Muscle layer of colon (tissue), 2 donors: ENCODE data around the gene AEBP2.

Source experiments
- H3K27ac ChIP-seq: one replicate; pipeline ENCODE4 v1.7.0; 2013; ENCODE audit warnings: low read depth, mild to moderate bottlenecking, low read length, moderate library complexity
- H3K27me3 ChIP-seq, 2 donors: one replicate each; pipeline ENCODE4 v1.7.0; 2013; ENCODE audit warnings: low read length in 2 of 2, mild to moderate bottlenecking in 2 of 2; ENCODE audit not compliant: insufficient read depth in 2 of 2, control insufficient read depth in 1 of 2
- H3K36me3 ChIP-seq: one replicate; pipeline ENCODE4 v1.7.0; 2013; ENCODE audit warnings: mild to moderate bottlenecking, low read length; ENCODE audit not compliant: insufficient read depth
- H3K4me1 ChIP-seq: one replicate; pipeline ENCODE4 v1.7.0; 2013; ENCODE audit warnings: mild to moderate bottlenecking, low read length; ENCODE audit not compliant: insufficient read depth
- H3K4me3 ChIP-seq, 2 donors: one replicate each; pipeline ENCODE4 v1.7.0; 2013; ENCODE audit warnings: low read length in 2 of 2, low read depth in 1 of 2, mild to moderate bottlenecking in 1 of 2, moderate library complexity in 1 of 2
- H3K9ac ChIP-seq: one replicate; pipeline ENCODE4 v1.7.0; 2013; ENCODE audit warnings: low read length
- H3K9me3 ChIP-seq: one replicate; pipeline ENCODE4 v1.7.0; 2013; ENCODE audit warnings: mild to moderate bottlenecking, low read length
- donor health status: abdominal sarcoma.
- donor health status: Adenocarcinoma of cecum.

The AEBP2 gene

GRCh38 chr12:19520646-19521415, 81.5 kb downstream of the AEBP2 start:
- H3K4me3 ChIP-seq: no peak overlapping the region
- H3K9me3 ChIP-seq: no peaks in the 10 kb centered on the region
- H3K27me3 ChIP-seq: no peaks in the 10 kb centered on the region
- H3K36me3 ChIP-seq: peaks cover 6% of the 10 kb centered on the region
- no peaks in the 10 kb centered on the region for H3K4me1 ChIP-seq
- H3K27ac ChIP-seq: no peak overlapping the region
- H3K9ac ChIP-seq: no peak overlapping the region

- H3K4me3 ChIP-seq: no peak overlapping the region
- peaks cover 3% of the 10 kb centered on the region for H3K36me3 ChIP-seq
- H3K9ac ChIP-seq: no peak overlapping the region
- peaks cover 7% of the 10 kb centered on the region for H3K4me1 ChIP-seq
- no peaks in the 10 kb centered on the region for H3K27me3 ChIP-seq
- no peaks in the 10 kb centered on the region for H3K9me3 ChIP-seq
- H3K27ac ChIP-seq: no peak overlapping the region
These were observed 86.0 kb downstream of the AEBP2 start for GRCh38 chr12:19525274-19525673.

GRCh38 chr12:19527866-19528265, 88.6 kb downstream of the AEBP2 start:
- Histone ChIP-seq H3K4me1 (peaks cover 7% of the 10 kb centered on the region), H3K9ac (no peak overlapping the region), H3K4me3 (no peak overlapping the region), H3K27me3 (no peaks in the 10 kb centered on the region), H3K27ac (no peak overlapping the region), H3K36me3 (no peaks in the 10 kb centered on the region), H3K9me3 (no peaks in the 10 kb centered on the region)

GRCh38 chr12:19528750-19529149, 89.5 kb downstream of the AEBP2 start:
- no peaks in the 10 kb centered on the region for H3K27me3 ChIP-seq
- H3K4me1 ChIP-seq: peaks cover 7% of the 10 kb centered on the region
- no peaks in the 10 kb centered on the region for H3K36me3 ChIP-seq
- no peak overlapping the region for H3K4me3 ChIP-seq
- H3K27ac ChIP-seq: no peak overlapping the region
- H3K9ac ChIP-seq: no peak overlapping the region
- H3K9me3 ChIP-seq: no peaks in the 10 kb centered on the region

GRCh38 chr12:19529951-19530636, 90.8 kb downstream of the AEBP2 start:
- no peak overlapping the region for H3K4me3 ChIP-seq
- no peaks in the 10 kb centered on the region for H3K36me3 ChIP-seq
- H3K27me3 ChIP-seq: no peaks in the 10 kb centered on the region
- no peaks in the 10 kb centered on the region for H3K9me3 ChIP-seq
- no peak overlapping the region for H3K27ac ChIP-seq
- peaks cover 7% of the 10 kb centered on the region for H3K4me1 ChIP-seq
- H3K9ac ChIP-seq: no peak overlapping the region

GRCh38 chr12:19530637-19531023, 91.3 kb downstream of the AEBP2 start:
- Histone ChIP-seq H3K27me3 (no peaks in the 10 kb centered on the region), H3K27ac (no peak overlapping the region), H3K4me1 (peaks cover 7% of the 10 kb centered on the region), H3K36me3 (no peaks in the 10 kb centered on the region), H3K9ac (no peak overlapping the region), H3K9me3 (no peaks in the 10 kb centered on the region), H3K4me3 (no peak overlapping the region)

- peaks cover 7% of the 10 kb centered on the region for H3K4me1 ChIP-seq
- no peak overlapping the region for H3K27ac ChIP-seq
- no peaks in the 10 kb centered on the region for H3K36me3 ChIP-seq
- H3K4me3 ChIP-seq: no peak overlapping the region
- H3K27me3 ChIP-seq: no peaks in the 10 kb centered on the region
- H3K9me3 ChIP-seq: no peaks in the 10 kb centered on the region
- H3K9ac ChIP-seq: no peak overlapping the region
These were observed 94.3 kb downstream of the AEBP2 start for GRCh38 chr12:19533567-19533966.

- Histone ChIP-seq H3K36me3 (no peaks in the 10 kb centered on the region), H3K4me1 (no peaks in the 10 kb centered on the region)
These were observed 99.8 kb downstream of the AEBP2 start for GRCh38 chr12:19539071-19539470.

GRCh38 chr12:19539836-19540235, 100.5 kb downstream of the AEBP2 start:
- H3K36me3 ChIP-seq: no peaks in the 10 kb centered on the region
- no peaks in the 10 kb centered on the region for H3K4me1 ChIP-seq
- no peak overlapping the region for H3K4me3 ChIP-seq
- H3K27ac ChIP-seq: no peak overlapping the region
- H3K27me3 ChIP-seq: no peaks in the 10 kb centered on the region
- H3K9me3 ChIP-seq: no peaks in the 10 kb centered on the region
- no peak overlapping the region for H3K9ac ChIP-seq

More at GRCh38 chr12:19539071-19539470, 99.8 kb downstream of the AEBP2 start:
- Histone ChIP-seq H3K9ac (no peak overlapping the region), H3K27ac (no peak overlapping the region), H3K4me3 (no peak overlapping the region), H3K9me3 (no peaks in the 10 kb centered on the region), H3K27me3 (no peaks in the 10 kb centered on the region)

- H3K9me3 ChIP-seq: no peaks in the 10 kb centered on the region
- H3K27ac ChIP-seq: no peak overlapping the region
- no peak overlapping the region for H3K9ac ChIP-seq
- H3K4me3 ChIP-seq: no peak overlapping the region
- H3K4me1 ChIP-seq: peaks cover 15% of the 10 kb centered on the region
- no peaks in the 10 kb centered on the region for H3K27me3 ChIP-seq
- H3K36me3 ChIP-seq: no peaks in the 10 kb centered on the region
These were observed 103.3 kb downstream of the AEBP2 start for GRCh38 chr12:19542606-19543005.

- no peak overlapping the region for H3K9ac ChIP-seq
- H3K36me3 ChIP-seq: no peaks in the 10 kb centered on the region
- no peaks in the 10 kb centered on the region for H3K27me3 ChIP-seq
- no peak overlapping the region for H3K4me3 ChIP-seq
- no peaks in the 10 kb centered on the region for H3K9me3 ChIP-seq
- peaks cover 15% of the 10 kb centered on the region for H3K4me1 ChIP-seq
- no peak overlapping the region for H3K27ac ChIP-seq
These were observed 105.1 kb downstream of the AEBP2 start for GRCh38 chr12:19544353-19544752.

GRCh38 chr12:19545301-19545700, 106.0 kb downstream of the AEBP2 start:
- no peak overlapping the region for H3K27ac ChIP-seq
- H3K9ac ChIP-seq: no peak overlapping the region
- H3K36me3 ChIP-seq: no peaks in the 10 kb centered on the region
- peaks cover 15% of the 10 kb centered on the region for H3K4me1 ChIP-seq
- no peak overlapping the region for H3K4me3 ChIP-seq
- no peaks in the 10 kb centered on the region for H3K9me3 ChIP-seq
- H3K27me3 ChIP-seq: no peaks in the 10 kb centered on the region
